AG09309 (cell line): ENCODE results near the gene A2M.

Source experiments
- DNase-seq: peaks from one replicate; pipeline ENCODE4 v3.0.0-alpha.2; 2010; ENCODE audit warnings: low read depth
- H3K4me3 ChIP-seq: 2 replicates; pipeline ENCODE4 v1.5.1; 2011; ENCODE audit warnings: mild to moderate bottlenecking, low read depth, low read length, moderate library complexity; ENCODE audit not compliant: control insufficient read depth
- TF ChIP-seq, protein P1 (sequence below): IDR thresholded peaks from 2 replicates; pipeline ENCODE4 v1.5.1; 2011; ENCODE audit warnings: mild to moderate bottlenecking, low read depth, low read length, inconsistent platforms; ENCODE audit not compliant: insufficient read depth, control insufficient read depth; ENCODE audit errors: missing control alignments

A2M gene

DNA sequence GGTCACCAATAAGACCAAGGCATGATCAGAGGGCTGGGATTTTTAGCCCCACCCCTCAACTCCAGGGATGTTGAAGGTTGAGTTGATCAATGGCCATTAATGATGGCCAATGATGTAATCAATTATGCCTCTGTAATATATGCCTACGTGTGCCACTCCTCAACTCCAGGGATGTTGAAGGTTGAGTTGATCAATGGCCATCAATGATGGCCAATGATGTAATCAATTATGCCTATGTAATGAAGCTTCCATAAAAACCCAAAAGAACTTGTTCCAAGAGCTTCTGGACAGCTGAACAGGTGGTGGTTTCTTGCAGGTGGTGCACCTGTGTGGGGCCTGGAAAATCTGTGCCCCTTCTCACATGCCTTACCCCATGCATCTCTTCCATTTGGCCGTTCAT lies 93.1 kb downstream of the A2M start:
- no peak for DNase-seq
- H3K4me3 ChIP-seq, result no peak overlapping the region
- TF ChIP-seq, protein P1, sequence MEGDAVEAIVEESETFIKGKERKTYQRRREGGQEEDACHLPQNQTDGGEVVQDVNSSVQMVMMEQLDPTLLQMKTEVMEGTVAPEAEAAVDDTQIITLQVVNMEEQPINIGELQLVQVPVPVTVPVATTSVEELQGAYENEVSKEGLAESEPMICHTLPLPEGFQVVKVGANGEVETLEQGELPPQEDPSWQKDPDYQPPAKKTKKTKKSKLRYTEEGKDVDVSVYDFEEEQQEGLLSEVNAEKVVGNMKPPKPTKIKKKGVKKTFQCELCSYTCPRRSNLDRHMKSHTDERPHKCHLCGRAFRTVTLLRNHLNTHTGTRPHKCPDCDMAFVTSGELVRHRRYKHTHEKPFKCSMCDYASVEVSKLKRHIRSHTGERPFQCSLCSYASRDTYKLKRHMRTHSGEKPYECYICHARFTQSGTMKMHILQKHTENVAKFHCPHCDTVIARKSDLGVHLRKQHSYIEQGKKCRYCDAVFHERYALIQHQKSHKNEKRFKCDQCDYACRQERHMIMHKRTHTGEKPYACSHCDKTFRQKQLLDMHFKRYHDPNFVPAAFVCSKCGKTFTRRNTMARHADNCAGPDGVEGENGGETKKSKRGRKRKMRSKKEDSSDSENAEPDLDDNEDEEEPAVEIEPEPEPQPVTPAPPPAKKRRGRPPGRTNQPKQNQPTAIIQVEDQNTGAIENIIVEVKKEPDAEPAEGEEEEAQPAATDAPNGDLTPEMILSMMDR, result no peak
